ENCODE measurements around the gene NPAS1.

The NPAS1 gene

DNA sequence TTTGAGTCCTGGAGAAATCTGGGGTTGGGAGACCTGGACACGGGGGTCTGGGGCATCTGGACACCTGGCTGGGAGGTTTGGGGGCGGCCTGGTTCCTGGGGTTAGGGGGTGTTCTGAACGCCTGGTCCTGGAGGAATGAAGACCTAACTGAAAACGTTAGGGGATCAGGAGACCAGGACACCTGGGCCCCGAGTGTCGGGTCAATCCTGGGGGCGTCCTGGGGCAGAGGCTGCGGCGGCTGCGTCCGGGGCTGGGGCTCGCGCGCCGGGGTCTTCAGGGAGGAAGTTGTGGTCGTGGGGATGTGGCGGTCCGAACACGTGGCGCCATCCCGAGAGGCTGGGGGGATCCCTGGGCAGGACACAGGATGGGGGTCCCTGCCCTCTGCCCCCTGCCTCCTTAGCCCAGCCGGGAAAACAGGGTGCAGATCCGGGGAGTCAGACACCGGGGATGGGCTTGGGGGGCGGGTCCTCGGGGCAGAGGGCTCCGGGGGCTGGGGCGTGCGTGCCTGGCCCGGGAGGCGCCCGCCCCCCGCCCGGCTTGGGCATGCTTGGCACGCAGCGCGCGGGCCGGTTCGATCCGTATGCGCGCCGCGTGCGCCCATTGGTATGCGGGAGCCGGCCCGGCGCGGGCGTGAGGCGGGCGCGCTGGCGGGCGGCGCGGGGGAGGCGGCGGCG is 632 bp downstream of the NPAS1 start:
- no peak for DNase-seq

DNA sequence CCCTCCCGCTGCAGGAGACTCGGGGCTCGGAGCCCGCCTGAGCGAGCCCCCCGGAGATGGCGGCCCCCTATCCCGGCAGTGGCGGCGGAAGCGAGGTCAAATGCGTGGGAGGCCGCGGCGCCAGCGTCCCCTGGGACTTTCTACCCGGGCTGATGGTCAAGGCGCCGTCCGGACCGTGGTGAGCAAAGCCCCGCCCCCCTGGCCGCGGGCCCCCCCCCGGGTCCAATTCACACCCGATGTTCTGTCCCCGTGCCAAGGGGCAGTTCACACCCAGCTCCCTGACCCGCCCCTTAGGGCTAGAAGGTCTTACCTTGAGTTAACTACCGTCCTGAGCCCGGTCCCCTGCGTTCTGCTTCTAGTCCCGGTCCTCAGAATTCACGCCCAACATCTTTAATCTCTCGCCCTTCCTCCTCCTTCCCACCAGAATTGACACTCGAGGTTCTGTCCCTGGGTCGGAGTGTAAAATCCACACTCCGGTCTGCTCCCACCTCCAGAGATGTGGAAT is 1.4 kb downstream of the NPAS1 start:
- no peak for DNase-seq

- no peak for DNase-seq
These were observed 2.0 kb downstream of the NPAS1 start for GRCh38 chr19:47021536-47022139.

- no peak for DNase-seq
These were observed 2.5 kb downstream of the NPAS1 start for GRCh38 chr19:47022140-47022536.

GRCh38 chr19:47022541-47023447 is 3.2 kb downstream of the NPAS1 start:
- no peak for DNase-seq

- no peak for DNase-seq
These were observed 3.8 kb downstream of the NPAS1 start for GRCh38 chr19:47023448-47023794.

GRCh38 chr19:47024502-47024901 is 4.9 kb downstream of the NPAS1 start:
- DNase-seq, result no peak

GRCh38 chr19:47026156-47026555 is 6.5 kb downstream of the NPAS1 start:
- DNase-seq, result no peak

- no peak for DNase-seq
These were observed 7.3 kb downstream of the NPAS1 start for GRCh38 chr19:47026889-47027288.

DNA sequence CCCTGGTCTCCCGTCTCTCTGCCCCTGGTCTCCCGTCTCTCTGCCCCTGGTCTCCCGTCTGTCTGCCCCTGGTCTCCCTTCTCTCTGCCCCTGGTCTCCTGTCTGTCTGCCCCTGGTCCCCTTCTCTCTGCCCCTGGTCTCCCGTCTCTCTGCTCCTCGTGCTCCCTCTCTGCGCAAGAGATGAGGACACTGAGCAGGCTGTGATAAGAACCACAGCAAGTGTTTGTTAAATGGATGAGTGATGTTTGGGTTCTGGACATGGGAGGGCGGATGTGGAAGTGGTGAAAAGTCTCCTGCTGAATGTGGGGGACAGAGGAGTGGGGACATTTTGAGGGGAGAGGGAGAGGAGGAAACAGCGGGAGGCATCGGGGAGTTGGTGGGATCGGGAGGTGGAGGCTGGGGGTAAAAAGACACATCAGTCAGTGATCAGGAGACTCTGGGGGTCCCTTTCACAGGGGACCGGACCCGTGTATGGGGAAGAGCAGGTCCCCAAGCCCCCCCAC is 8.0 kb downstream of the NPAS1 start:
- no peak for DNase-seq

- no peak for DNase-seq
These were observed 8.6 kb downstream of the NPAS1 start for GRCh38 chr19:47028195-47028601.

- peak; percentile 37 for DNase-seq
These were observed 12.7 kb downstream of the NPAS1 start for GRCh38 chr19:47032171-47032811.

- peak; percentile 77 for DNase-seq
These were observed 15.8 kb downstream of the NPAS1 start for GRCh38 chr19:47035127-47036096.

DNA sequence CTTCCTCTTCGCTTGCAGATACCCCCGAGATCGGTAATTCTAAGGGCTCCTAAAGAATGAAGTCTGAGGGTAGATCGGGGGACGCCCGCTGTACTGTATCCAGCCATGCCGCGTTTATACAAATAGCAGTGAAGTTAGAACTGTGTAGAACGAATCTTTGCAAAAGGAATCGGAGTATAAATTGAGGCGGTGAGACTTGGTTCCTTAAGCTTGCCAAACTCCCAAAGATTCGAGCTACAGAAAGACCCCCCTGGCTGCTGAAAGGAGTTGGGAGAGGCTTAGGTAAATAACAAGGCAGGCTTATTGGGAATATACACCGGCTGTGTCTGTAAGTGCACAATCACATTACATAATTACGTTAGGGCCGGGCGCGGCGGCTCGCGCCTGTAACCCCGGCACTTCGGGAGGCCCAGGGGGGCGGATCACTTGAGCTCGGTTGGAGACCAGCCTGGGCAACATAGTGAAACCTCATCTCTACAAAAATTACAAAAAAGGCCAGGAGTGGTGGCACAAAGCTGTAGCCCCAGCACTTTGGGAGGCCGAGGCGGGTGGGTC is 16.5 kb downstream of the NPAS1 start:
- DNase-seq, result peak; percentile 74

GRCh38 chr19:47037766-47038165 is 18.1 kb downstream of the NPAS1 start:
- DNase-seq, result no peak

- DNase-seq, result no peak
These were observed 19.7 kb downstream of the NPAS1 start for GRCh38 chr19:47039239-47039874.

GRCh38 chr19:47040869-47041268 is 21.2 kb downstream of the NPAS1 start:
- no peak for DNase-seq

DNA sequence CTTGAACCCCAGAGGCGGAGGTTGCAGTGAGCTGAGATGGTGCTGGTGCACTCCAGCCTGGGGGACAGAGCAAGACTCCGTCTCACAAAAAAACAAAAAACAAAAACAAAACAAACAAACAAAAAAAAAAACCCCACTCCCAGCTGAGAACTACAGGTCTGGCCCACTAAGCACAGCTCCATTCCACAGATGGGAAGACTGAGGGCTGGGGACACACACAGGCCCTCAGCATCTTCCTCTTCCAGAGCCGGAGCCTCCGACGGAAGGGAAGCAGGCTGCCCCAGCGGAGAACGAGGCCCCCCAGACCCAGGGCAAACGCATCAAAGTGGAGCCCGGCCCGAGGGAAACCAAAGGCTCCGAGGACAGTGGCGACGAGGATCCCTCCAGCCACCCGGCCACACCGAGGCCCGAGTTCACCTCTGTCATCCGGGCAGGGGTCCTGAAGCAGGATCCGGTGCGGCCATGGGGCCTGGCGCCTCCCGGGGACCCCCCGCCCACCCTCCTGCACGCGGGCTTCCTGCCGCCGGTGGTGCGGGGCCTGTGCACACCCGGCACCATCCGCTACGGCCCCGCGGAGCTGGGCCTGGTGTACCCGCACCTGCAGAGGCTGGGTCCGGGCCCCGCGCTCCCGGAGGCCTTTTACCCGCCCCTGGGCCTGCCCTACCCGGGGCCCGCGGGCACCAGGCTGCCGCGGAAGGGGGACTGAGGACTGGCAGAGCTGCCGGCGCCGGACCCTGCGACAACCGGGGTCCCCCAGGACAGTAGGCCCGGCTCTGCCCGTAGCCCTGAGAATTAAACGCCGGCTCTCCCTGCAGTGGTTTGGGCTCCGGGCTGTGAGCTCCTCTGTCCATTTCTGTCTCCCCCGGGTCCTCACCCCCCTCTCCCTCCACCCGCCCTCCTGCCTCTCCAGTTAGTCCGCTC is 25.6 kb downstream of the NPAS1 start:
- no peak for DNase-seq

DNA sequence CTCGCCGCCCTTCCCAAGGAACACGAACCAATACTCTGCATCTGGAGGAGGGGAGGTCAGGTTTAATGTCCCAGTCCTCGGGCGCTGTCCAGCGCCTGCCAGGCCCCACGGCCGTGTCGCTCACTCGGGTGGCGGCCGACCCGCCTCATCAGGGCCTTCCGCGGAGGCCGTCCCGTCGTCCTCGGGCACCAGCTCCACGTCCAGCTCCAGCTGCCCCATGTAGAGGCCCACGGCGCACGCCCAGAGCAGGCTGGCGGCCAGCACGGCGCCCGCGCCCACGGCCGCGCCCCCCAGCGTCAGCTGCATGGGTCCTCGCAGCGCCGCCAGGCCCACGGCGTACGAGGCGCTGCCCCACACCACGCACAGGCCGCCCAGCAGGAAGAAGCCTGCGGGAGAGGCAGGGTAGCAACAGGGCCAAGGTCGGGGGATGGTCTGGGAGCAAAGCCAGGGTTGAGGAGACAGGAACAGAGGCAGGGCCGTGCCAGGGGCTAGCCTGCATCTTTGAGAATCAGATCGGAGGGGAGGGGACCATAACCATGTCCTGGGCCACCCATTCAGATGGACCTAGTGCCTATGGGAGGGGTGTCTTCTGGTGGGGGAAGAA is 26.3 kb downstream of the NPAS1 start:
- DNase-seq, result no peak
